BE2C (cell line): ENCODE measurements around the gene BICD2.

ENCODE experiments used
- DNase-seq: peaks from one replicate; pipeline ENCODE4 v3.0.0-alpha.2; 2020
- H3K27me3 ChIP-seq: fragments of 250-450 bp; sonication (Bioruptor Pico); 2 replicates; pipeline ENCODE4 v1.5.1; 2020; ENCODE audit warnings: mild to moderate bottlenecking
- H3K36me3 ChIP-seq: fragments of 250-450 bp; sonication (Bioruptor Pico); 2 replicates; pipeline ENCODE4 v1.5.1; 2020; ENCODE audit warnings: mild to moderate bottlenecking
- H3K4me1 ChIP-seq: fragments of 250-450 bp; sonication (Bioruptor Pico); 2 replicates; pipeline ENCODE4 v1.5.1; 2020
- H3K4me3 ChIP-seq: 2 replicates; pipeline ENCODE4 v1.5.1; 2011; ENCODE audit warnings: low read depth, low read length
- H3K9me3 ChIP-seq: fragments of 250-450 bp; sonication (Bioruptor Pico); 2 replicates; pipeline ENCODE4 v1.5.1; 2020
- TF ChIP-seq, protein P1 (sequence below): IDR thresholded peaks from 2 replicates; pipeline ENCODE4 v1.5.1; 2012; ENCODE audit warnings: mild to moderate bottlenecking, low read depth, low read length

BICD2 gene

GRCh38 chr9:92724528-92725265, 39.9 kb downstream of the BICD2 start:
- H3K36me3 ChIP-seq: peaks cover 71% of the 10 kb centered on the region
- no peak for DNase-seq
- H3K4me1 ChIP-seq: no peaks in the 10 kb centered on the region; the same call in 1 of the 2 replicates
- TF ChIP-seq, protein P1, sequence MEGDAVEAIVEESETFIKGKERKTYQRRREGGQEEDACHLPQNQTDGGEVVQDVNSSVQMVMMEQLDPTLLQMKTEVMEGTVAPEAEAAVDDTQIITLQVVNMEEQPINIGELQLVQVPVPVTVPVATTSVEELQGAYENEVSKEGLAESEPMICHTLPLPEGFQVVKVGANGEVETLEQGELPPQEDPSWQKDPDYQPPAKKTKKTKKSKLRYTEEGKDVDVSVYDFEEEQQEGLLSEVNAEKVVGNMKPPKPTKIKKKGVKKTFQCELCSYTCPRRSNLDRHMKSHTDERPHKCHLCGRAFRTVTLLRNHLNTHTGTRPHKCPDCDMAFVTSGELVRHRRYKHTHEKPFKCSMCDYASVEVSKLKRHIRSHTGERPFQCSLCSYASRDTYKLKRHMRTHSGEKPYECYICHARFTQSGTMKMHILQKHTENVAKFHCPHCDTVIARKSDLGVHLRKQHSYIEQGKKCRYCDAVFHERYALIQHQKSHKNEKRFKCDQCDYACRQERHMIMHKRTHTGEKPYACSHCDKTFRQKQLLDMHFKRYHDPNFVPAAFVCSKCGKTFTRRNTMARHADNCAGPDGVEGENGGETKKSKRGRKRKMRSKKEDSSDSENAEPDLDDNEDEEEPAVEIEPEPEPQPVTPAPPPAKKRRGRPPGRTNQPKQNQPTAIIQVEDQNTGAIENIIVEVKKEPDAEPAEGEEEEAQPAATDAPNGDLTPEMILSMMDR: no peak
- no peaks in the 10 kb centered on the region for H3K9me3 ChIP-seq
- no peaks in the 10 kb centered on the region for H3K27me3 ChIP-seq
- no peak overlapping the region for H3K4me3 ChIP-seq

GRCh38 chr9:92723801-92724323, 40.8 kb downstream of the BICD2 start:
- TF ChIP-seq, protein P1: no peak
- DNase-seq: no peak
- H3K36me3 ChIP-seq: peaks cover 76% of the 10 kb centered on the region
- H3K4me1 ChIP-seq: no peaks in the 10 kb centered on the region
- H3K27me3 ChIP-seq: no peaks in the 10 kb centered on the region
- no peaks in the 10 kb centered on the region for H3K9me3 ChIP-seq
- no peak overlapping the region for H3K4me3 ChIP-seq

GRCh38 chr9:92723299-92723625, 41.4 kb downstream of the BICD2 start:
- TF ChIP-seq, protein P1: no peak
- H3K4me1 ChIP-seq: no peaks in the 10 kb centered on the region
- peaks cover 76% of the 10 kb centered on the region for H3K36me3 ChIP-seq

DNA sequence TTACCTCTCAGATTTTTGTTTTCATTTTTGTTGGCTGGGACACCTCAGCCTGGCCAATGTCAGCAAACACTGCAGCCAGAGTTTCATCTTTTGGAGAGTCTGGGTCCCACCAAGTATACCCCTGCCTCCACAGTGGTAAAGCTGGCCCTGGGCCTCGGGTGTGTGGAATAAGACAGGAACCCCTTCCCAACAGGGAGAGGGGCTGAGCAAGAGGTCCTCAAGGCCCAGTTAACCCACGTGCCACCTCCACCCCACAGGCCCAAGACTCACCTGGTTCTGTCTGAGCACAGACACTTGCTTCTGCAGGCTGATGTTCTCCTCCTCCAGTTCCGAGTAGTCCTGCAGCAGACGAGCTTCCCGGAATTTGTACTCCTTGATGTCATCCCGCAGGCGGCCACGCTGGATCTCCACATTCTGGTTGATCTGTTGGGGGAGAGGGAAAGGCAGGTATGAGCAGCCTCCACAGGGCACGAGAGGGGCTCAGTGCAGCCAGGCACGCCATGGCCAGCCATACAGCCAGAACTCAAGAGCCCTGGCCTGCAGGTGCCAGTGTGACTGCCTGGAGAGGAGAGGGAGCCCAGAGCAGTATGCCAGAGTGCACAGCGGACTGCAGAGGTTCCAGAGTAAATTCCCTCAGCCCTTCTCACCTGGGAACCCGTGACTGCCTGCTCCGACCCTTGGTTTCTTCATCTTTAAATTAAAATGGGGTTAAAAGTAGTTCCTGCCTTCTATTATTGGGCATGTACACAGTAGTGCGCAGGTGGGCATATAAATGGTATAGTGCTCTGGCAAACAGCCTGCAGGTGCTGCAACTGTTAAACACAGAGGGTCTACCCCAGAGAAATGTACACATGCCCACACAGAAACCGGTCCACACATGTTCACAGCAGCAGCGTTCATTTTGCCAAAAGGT, 42.0 kb downstream of the BICD2 start:
- Histone ChIP-seq H3K4me3 (no peak overlapping the region), H3K36me3 (peaks cover 76% of the 10 kb centered on the region), H3K27me3 (no peaks in the 10 kb centered on the region), H3K4me1 (no peaks in the 10 kb centered on the region), H3K9me3 (no peaks in the 10 kb centered on the region)
- TF ChIP-seq, protein P1: no peak
- no peak for DNase-seq

More at GRCh38 chr9:92723299-92723625, 41.4 kb downstream of the BICD2 start:
- DNase-seq: no peak
- Histone ChIP-seq H3K9me3 (no peaks in the 10 kb centered on the region), H3K4me3 (no peak overlapping the region), H3K27me3 (no peaks in the 10 kb centered on the region)

GRCh38 chr9:92721548-92721947, 43.1 kb downstream of the BICD2 start:
- H3K4me1 ChIP-seq: no peaks in the 10 kb centered on the region
- H3K27me3 ChIP-seq: no peaks in the 10 kb centered on the region
- peaks cover 76% of the 10 kb centered on the region for H3K36me3 ChIP-seq
- no peak for DNase-seq
- H3K4me3 ChIP-seq: no peak overlapping the region
- TF ChIP-seq, protein P1: no peak
- no peaks in the 10 kb centered on the region for H3K9me3 ChIP-seq
